Panc1 (cell line): ENCODE data around the gene ADH1A. TPM values are rescaled to one million over a fixed set of nuclear protein-coding genes. Genes with fewer than 3 reads are reported as not detected.

Experiments used
- ATAC-seq: fragments of 200-7000 bp; cut with Tn5 transposase; 2 replicates; pipeline ENCODE4 v1.9.1; 2020; ENCODE audit warnings: mild to moderate bottlenecking, moderate library complexity
- BruUV-seq: library from RNA; stranded (reverse); fragments of 400-500 nt; replicated peaks from 2 replicates; lab custom pipeline; 2021; lab: Mats Ljungman, UMichigan
- CTCF ChIA-PET: fragments of 300-600 bp; sonication (Branson Sonifier 250); formaldehyde crosslinking; loops from one replicate; lab custom pipeline; 2022; ENCODE audit warnings: antibody characterized with exemption; lab: Charles Lee
- POLR2A ChIA-PET: fragments of 300-600 bp; sonication (Branson Sonifier 250); formaldehyde crosslinking; loops from one replicate; lab custom pipeline; 2022; ENCODE audit warnings: antibody characterized with exemption; lab: Charles Lee
- DNase-seq: peaks from one replicate; pipeline ENCODE4 v3.0.0-alpha.2; 2010; ENCODE audit warnings: low read depth, low spot score
- H3K27ac ChIP-seq: 2 replicates; pipeline ENCODE4 v1.5.1; 2011; ENCODE audit warnings: mild to moderate bottlenecking, low read length, inconsistent platforms
- H3K27me3 ChIP-seq: fragments of 200-500 bp; sonication (Bioruptor generic); 2 replicates; pipeline ENCODE4 v1.6.0; 2014; ENCODE audit warnings: low read length, inconsistent platforms; ENCODE audit not compliant: control insufficient read depth, insufficient read depth
- H3K36me3 ChIP-seq: fragments of 200-500 bp; sonication (Bioruptor generic); 2 replicates; pipeline ENCODE4 v1.5.1; 2014; ENCODE audit warnings: inconsistent platforms, mild to moderate bottlenecking, low read length, moderate library complexity; ENCODE audit not compliant: control insufficient read depth, insufficient read depth
- H3K4me1 ChIP-seq: 2 replicates; pipeline ENCODE4 v1.5.1; 2011; ENCODE audit warnings: inconsistent platforms, mild to moderate bottlenecking, low read length, moderate library complexity; ENCODE audit not compliant: control insufficient read depth, insufficient read depth
- H3K4me3 ChIP-seq, 2 experiments: 2 replicates each; pipeline ENCODE4 v1.5.1; 2011 to 2012; ENCODE audit warnings: low read depth in 2 of 2, low read length in 2 of 2, mild to moderate bottlenecking in 2 of 2, inconsistent platforms in 1 of 2, moderate library complexity in 1 of 2
- H3K9me3 ChIP-seq: fragments of 200-500 bp; sonication (Bioruptor generic); 2 replicates; pipeline ENCODE4 v1.5.1; 2014; ENCODE audit warnings: low read depth, mild to moderate bottlenecking, inconsistent platforms, low read length, moderate library complexity; ENCODE audit not compliant: control insufficient read depth, insufficient read depth
- POLR2AphosphoS5 ChIP-seq: IDR thresholded peaks from 2 replicates; pipeline ENCODE4 v1.6.1; 2012; ENCODE audit warnings: mild to moderate bottlenecking, low read depth, low read length, moderate library complexity
- SIN3A ChIP-seq: IDR thresholded peaks from 2 replicates; pipeline ENCODE4 v1.6.1; 2012; ENCODE audit warnings: low read depth, mild to moderate bottlenecking, low read length, moderate library complexity, borderline replicate concordance; ENCODE audit not compliant: insufficient read depth
- TCF7L2 ChIP-seq: IDR thresholded peaks from 2 replicates; pipeline ENCODE4 v1.6.1; 2011; ENCODE audit warnings: mild to moderate bottlenecking, low read depth, low read length, inconsistent platforms
- in situ Hi-C: cut with HindIII; loops from 2 replicates; pipeline ENCODE4 v1.10.0; 2016; ENCODE audit warnings: low sequenced_read_pairs, low pct_unique_long_range_greater_than_20kb
- intact Hi-C: fragments of 100-400 bp; cut with micrococcal nuclease; formaldehyde crosslinking; loops from one replicate; pipeline ENCODE4 v1.10.0; 2022; ENCODE audit not compliant: unreplicated experiment
- total RNA-seq: library from RNA; stranded (reverse); gene quantifications from one replicate; pipeline ENCODE4 v1.2.1, GENCODE V29; 2021; ENCODE audit not compliant: unreplicated experiment
- TF ChIP-seq, protein P1 (sequence below), 2 experiments: IDR thresholded peaks; 2 replicates each; pipeline ENCODE4 v1.6.1; 2011 to 2012; ENCODE audit warnings: low read depth in 2 of 2, control low read depth in 1 of 2, low read length in 1 of 2, mild to moderate bottlenecking in 1 of 2, moderate library complexity in 1 of 2; ENCODE audit not compliant: insufficient read depth in 1 of 2
- TF ChIP-seq, protein P2 (sequence below): fragments of 450-650 bp; IDR thresholded peaks from 2 replicates; pipeline ENCODE4 v1.5.1; 2017; ENCODE audit warnings: mild to moderate bottlenecking

The ADH1A gene
- total RNA-seq, 1 experiment from 2014 or later = not detected

DNA sequence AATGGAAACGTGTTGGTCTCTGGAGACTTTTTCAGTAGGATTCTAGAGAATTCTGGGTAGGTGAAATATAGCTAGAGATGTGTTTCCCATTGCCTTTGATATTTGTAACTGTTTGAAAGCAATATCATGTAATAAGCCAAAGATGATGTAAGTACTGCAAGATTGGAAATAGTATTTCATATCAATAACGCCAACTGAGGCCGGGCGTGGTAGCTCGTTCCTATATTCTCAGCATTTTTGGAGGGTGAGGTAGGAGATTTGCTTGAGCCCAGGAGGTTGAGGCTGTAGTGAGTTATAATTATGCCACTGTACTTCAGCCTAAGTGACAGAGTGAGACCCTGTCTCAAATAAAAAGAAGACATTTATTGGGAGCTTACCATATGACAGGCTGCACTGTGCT, 9.5 kb downstream of the ADH1A start:
- Histone ChIP-seq H3K36me3 (no peaks in the 10 kb centered on the region), H3K9me3 (no peaks in the 10 kb centered on the region), H3K4me1 (no peaks in the 10 kb centered on the region), H3K27me3 (no peaks in the 10 kb centered on the region), H3K27ac (no peak overlapping the region), H3K4me3 (no peak overlapping the region)
- intact Hi-C loops = no loop called here
- ChIA-PET CTCF (no interaction called here), POLR2A (no interaction called here)
- in situ Hi-C loops = no loop called here
- TF ChIP-seq POLR2AphosphoS5 = no peak
- TF ChIP-seq, protein P1, sequence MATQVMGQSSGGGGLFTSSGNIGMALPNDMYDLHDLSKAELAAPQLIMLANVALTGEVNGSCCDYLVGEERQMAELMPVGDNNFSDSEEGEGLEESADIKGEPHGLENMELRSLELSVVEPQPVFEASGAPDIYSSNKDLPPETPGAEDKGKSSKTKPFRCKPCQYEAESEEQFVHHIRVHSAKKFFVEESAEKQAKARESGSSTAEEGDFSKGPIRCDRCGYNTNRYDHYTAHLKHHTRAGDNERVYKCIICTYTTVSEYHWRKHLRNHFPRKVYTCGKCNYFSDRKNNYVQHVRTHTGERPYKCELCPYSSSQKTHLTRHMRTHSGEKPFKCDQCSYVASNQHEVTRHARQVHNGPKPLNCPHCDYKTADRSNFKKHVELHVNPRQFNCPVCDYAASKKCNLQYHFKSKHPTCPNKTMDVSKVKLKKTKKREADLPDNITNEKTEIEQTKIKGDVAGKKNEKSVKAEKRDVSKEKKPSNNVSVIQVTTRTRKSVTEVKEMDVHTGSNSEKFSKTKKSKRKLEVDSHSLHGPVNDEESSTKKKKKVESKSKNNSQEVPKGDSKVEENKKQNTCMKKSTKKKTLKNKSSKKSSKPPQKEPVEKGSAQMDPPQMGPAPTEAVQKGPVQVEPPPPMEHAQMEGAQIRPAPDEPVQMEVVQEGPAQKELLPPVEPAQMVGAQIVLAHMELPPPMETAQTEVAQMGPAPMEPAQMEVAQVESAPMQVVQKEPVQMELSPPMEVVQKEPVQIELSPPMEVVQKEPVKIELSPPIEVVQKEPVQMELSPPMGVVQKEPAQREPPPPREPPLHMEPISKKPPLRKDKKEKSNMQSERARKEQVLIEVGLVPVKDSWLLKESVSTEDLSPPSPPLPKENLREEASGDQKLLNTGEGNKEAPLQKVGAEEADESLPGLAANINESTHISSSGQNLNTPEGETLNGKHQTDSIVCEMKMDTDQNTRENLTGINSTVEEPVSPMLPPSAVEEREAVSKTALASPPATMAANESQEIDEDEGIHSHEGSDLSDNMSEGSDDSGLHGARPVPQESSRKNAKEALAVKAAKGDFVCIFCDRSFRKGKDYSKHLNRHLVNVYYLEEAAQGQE (IDR thresholded peaks at IDR 0.05; ENCODE audit: insufficient read depth in 1 of 2, low read depth in 2 of 2, low read length in 1 of 2) = no peak
- no peak for ATAC-seq
- BruUV-seq = no TSS peak
- DNase-seq = no peak

DNA sequence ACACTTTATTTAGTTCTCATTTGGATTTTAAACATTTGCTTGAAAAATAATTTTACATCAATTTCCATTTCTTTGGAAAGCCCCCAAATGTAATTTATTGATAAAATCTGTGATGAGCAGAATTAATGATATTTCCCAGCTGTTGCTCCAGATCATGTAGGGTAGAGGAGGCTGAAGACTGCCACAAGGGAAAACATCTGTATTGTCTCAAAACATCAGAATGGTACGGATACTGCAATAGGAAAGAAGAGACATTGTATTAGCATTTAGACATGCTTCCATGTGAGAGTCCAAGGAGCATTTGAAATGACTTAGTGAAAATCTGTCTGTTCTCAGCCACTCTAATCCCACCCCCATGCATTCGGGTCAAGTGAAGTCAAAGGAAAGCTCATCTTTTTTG, 14.4 kb downstream of the ADH1A start:
- DNase-seq = no peak
- Histone ChIP-seq H3K36me3 (no peaks in the 10 kb centered on the region), H3K4me1 (no peaks in the 10 kb centered on the region), H3K27me3 (no peaks in the 10 kb centered on the region), H3K27ac (no peak overlapping the region), H3K4me3 (no peak overlapping the region), H3K9me3 (no peaks in the 10 kb centered on the region)
- no peak for ATAC-seq
- intact Hi-C loops (no loop called here), in situ Hi-C loops (no loop called here)
- CTCF ChIA-PET = no interaction called here
- POLR2A ChIA-PET = no interaction called here
- TF ChIP-seq SIN3A (no peak), POLR2AphosphoS5 (no peak), TCF7L2 (no peak)
- TF ChIP-seq, protein P2, sequence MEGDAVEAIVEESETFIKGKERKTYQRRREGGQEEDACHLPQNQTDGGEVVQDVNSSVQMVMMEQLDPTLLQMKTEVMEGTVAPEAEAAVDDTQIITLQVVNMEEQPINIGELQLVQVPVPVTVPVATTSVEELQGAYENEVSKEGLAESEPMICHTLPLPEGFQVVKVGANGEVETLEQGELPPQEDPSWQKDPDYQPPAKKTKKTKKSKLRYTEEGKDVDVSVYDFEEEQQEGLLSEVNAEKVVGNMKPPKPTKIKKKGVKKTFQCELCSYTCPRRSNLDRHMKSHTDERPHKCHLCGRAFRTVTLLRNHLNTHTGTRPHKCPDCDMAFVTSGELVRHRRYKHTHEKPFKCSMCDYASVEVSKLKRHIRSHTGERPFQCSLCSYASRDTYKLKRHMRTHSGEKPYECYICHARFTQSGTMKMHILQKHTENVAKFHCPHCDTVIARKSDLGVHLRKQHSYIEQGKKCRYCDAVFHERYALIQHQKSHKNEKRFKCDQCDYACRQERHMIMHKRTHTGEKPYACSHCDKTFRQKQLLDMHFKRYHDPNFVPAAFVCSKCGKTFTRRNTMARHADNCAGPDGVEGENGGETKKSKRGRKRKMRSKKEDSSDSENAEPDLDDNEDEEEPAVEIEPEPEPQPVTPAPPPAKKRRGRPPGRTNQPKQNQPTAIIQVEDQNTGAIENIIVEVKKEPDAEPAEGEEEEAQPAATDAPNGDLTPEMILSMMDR = no peak
- TF ChIP-seq, protein P1 (IDR thresholded peaks at IDR 0.05; ENCODE audit: insufficient read depth in 1 of 2, low read depth in 2 of 2, low read length in 1 of 2) = no peak
- no TSS peak for BruUV-seq
